ENCODE data around the gene PTPRD. TPM values are rescaled to one million over a fixed set of nuclear protein-coding genes. Genes with fewer than 3 reads are reported as not detected.
"Not testable (repeated sequence)": the region's sequence is repeated elsewhere in the genome, so short reads cannot be mapped to it uniquely, and the experiment has no call there.

The PTPRD gene
- polyA plus RNA-seq, 4 donors = 2.1 to 5.6 (median 3.9) TPM

DNA sequence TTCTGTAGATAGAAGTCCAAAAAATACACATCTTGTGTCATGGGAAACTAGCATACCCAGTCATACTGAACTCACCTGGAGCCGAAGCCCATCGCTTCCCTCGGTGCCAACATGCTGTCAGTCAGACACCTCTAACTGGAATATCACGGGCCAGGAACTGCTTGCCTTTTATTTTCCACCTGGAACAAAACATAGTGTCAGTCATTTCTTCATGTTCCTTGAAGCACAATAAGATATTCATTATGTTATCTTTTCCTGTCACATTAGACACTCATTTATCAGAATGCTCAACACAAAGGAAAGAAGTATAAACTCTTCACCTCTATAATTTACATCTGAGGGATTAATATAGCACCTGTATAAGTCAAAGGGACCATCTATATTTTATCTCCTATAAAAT, 674.4 kb downstream of the PTPRD start:
- Histone ChIP-seq H3K4me3 (ENCODE audit: low read depth in 1 of 3, low read length in 3 of 3) (no peak overlapping the region), H3K4me1 (ENCODE audit: control insufficient read depth in 3 of 3, insufficient read depth in 2 of 3, low read depth in 1 of 3, low read length in 2 of 3) (no peaks in the 10 kb centered on the region), H3K27me3 (ENCODE audit: control insufficient read depth in 3 of 3, insufficient read depth in 3 of 3, low read length in 3 of 3) (no peaks in the 10 kb centered on the region), H3K36me3 (ENCODE audit: control insufficient read depth in 3 of 3, insufficient read depth in 2 of 3, low read depth in 1 of 3, low read length in 3 of 3) (no peaks in the 10 kb centered on the region), H3K27ac (ENCODE audit: low read depth in 1 of 3, low read length in 2 of 3) (no peak overlapping the region), H3K9me3 (ENCODE audit: control insufficient read depth in 2 of 2, insufficient read depth in 1 of 2, low read depth in 1 of 2, low read length in 1 of 2) (no peaks in the 10 kb centered on the region)
- 91 to 95% (median 94%) methylated on average over 4 of the region's 4 CpGs for WGBS, 3 donors
- FAIRE-seq (no peak), DNase-seq (no peak)

DNA sequence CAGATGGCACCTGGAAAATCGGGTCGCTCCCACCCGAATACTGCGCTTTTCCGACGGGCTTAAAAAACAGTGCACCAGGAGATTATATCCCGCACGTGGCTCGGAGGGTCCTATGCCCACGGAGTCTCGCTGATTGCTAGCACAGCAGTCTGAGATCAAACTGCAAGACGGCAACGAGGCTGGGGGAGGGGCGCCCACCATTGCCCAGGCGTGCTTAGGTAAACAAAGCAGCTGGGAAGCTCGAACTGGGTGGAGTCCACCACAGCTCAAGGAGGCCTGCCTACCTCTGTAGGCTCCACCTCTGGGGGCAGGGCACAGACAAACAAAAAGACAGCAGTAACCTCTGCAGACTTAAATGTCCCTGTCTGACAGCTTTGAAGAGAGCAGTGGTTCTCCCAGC, 681.3 kb downstream of the PTPRD start:
- H3K36me3 ChIP-seq (ENCODE audit: control insufficient read depth in 3 of 3, insufficient read depth in 2 of 3, low read depth in 1 of 3, low read length in 3 of 3); H3K4me3 ChIP-seq (ENCODE audit: low read depth in 1 of 3, low read length in 3 of 3); H3K4me1 ChIP-seq (ENCODE audit: control insufficient read depth in 3 of 3, insufficient read depth in 2 of 3, low read depth in 1 of 3, low read length in 2 of 3); H3K27ac ChIP-seq (ENCODE audit: low read depth in 1 of 3, low read length in 2 of 3); FAIRE-seq; H3K27me3 ChIP-seq (ENCODE audit: control insufficient read depth in 3 of 3, insufficient read depth in 3 of 3, low read length in 3 of 3); DNase-seq; H3K9me3 ChIP-seq (ENCODE audit: control insufficient read depth in 2 of 2, insufficient read depth in 1 of 2, low read depth in 1 of 2, low read length in 1 of 2): not testable (repeated sequence)
- WGBS, 3 donors = 18 to 73% (median 67%) methylated on average over 13 to 16 of the region's 16 CpGs

DNA sequence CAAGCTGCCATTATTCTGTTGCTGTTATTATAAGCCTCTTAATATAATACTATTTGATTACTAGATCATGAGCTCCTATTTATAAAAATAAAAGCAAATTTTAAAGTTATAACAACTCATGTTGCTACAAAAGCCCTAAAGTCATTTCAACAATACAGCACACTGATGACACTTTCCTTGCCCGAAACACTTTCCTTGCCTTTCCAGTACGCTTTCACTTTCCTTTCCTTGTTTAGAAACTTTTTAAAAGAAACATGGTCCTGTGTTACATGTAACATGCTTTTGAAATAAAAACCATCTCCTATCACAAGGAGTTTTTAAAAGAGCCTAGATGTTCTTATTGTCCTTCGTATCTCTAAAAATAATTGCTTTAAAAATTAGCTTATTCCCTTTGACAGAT, 688.4 kb downstream of the PTPRD start:
- no peaks in the 10 kb centered on the region for H3K9me3 ChIP-seq (ENCODE audit: control insufficient read depth in 2 of 2, insufficient read depth in 1 of 2, low read depth in 1 of 2, low read length in 1 of 2)
- H3K4me1 ChIP-seq (ENCODE audit: control insufficient read depth in 3 of 3, insufficient read depth in 2 of 3, low read depth in 1 of 3, low read length in 2 of 3) = no peaks in the 10 kb centered on the region
- H3K27me3 ChIP-seq (ENCODE audit: control insufficient read depth in 3 of 3, insufficient read depth in 3 of 3, low read length in 3 of 3) = peaks cover 0 to under 1% (median 0%) of the 10 kb centered on the region in 3 donors
- H3K4me3 ChIP-seq (ENCODE audit: low read depth in 1 of 3, low read length in 3 of 3) = no peak overlapping the region
- no peak overlapping the region for H3K27ac ChIP-seq (ENCODE audit: low read depth in 1 of 3, low read length in 2 of 3)
- WGBS, 3 donors = 16 to 39% (median 28%) methylated on average over 3 of the region's 3 CpGs
- peak; percentile 91 for FAIRE-seq
- H3K36me3 ChIP-seq (ENCODE audit: control insufficient read depth in 3 of 3, insufficient read depth in 2 of 3, low read depth in 1 of 3, low read length in 3 of 3) = no peaks in the 10 kb centered on the region
- DNase-seq = peak; percentile 13 to 68

DNA sequence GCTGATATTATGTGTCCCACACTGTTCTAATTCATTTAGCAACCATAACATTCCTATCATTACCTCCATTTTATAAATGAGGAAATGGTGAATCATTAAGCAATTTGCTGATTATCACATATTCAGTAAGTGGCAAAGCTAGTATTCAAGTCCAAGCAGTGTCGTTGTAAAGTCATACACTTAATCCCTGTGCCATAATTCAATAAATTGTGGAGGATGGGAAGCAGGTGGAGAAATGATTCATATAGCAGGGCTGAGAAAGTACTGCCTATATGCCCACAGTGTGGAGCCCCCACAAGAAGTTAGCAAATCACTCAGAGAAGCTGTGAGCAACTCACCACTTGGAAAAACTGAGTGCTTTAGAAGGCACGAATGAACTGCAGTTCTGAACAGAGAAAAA, 691.0 kb downstream of the PTPRD start:
- H3K27ac ChIP-seq (ENCODE audit: low read depth in 1 of 3, low read length in 2 of 3) = peak overlapping the region in 1 of 3 donors; percentile 65

DNA sequence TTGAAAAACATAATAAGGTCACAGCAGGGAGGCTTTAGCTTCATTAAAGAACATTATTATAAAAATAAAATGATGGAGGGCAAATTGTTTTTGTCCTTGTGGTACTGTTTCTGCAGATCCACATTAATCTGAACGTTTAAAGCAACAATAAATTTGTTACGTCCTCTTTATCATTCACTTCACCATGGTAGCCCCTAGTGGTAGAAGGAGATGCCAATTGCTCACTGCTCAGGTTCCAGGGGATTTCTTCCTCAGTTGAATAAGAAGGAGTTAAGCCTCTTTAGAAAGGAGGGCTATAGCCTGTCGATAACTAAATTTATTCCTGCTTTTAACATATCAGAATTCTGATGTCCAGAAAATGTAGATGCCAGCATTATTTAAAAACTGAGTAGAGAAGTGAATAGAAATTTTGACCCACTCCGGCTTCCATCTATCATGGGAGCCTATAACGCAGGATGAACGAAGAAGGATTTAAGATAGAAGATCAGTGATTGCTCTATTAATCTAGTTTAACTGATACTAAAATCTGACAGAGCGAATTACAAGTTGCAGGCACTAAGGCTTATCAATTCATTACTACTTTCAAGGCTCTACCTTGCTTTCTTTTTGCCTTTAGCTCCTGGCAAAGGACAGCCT, 692.3 kb downstream of the PTPRD start:
- Histone ChIP-seq H3K4me3 (ENCODE audit: low read depth in 1 of 3, low read length in 3 of 3) (no peak overlapping the region), H3K9me3 (ENCODE audit: control insufficient read depth in 2 of 2, insufficient read depth in 1 of 2, low read depth in 1 of 2, low read length in 1 of 2) (no peaks in the 10 kb centered on the region), H3K4me1 (ENCODE audit: control insufficient read depth in 3 of 3, insufficient read depth in 2 of 3, low read depth in 1 of 3, low read length in 2 of 3) (no peaks in the 10 kb centered on the region), H3K27me3 (ENCODE audit: control insufficient read depth in 3 of 3, insufficient read depth in 3 of 3, low read length in 3 of 3) (peaks cover 0 to 3% (median 0%) of the 10 kb centered on the region in 3 donors), H3K36me3 (ENCODE audit: control insufficient read depth in 3 of 3, insufficient read depth in 2 of 3, low read depth in 1 of 3, low read length in 3 of 3) (no peaks in the 10 kb centered on the region), H3K27ac (ENCODE audit: low read depth in 1 of 3, low read length in 2 of 3) (no peak overlapping the region)
- no peak for FAIRE-seq
- WGBS, 3 donors = 43 to 60% (median 52%) methylated on average over 7 of the region's 7 CpGs
- no peak for DNase-seq

More for the DNA sequence above, 691.0 kb downstream of the PTPRD start:
- Histone ChIP-seq H3K4me3 (ENCODE audit: low read depth in 1 of 3, low read length in 3 of 3) (no peak overlapping the region), H3K4me1 (ENCODE audit: control insufficient read depth in 3 of 3, insufficient read depth in 2 of 3, low read depth in 1 of 3, low read length in 2 of 3) (no peaks in the 10 kb centered on the region), H3K9me3 (ENCODE audit: control insufficient read depth in 2 of 2, insufficient read depth in 1 of 2, low read depth in 1 of 2, low read length in 1 of 2) (no peaks in the 10 kb centered on the region), H3K36me3 (ENCODE audit: control insufficient read depth in 3 of 3, insufficient read depth in 2 of 3, low read depth in 1 of 3, low read length in 3 of 3) (no peaks in the 10 kb centered on the region), H3K27me3 (ENCODE audit: control insufficient read depth in 3 of 3, insufficient read depth in 3 of 3, low read length in 3 of 3) (peaks cover 0 to 3% (median 0%) of the 10 kb centered on the region in 3 donors)
- FAIRE-seq (peak; percentile 95), DNase-seq (peak in 1 of 2 donors; percentile 93)
- 17 to 53% (median 26%) methylated on average over 2 of the region's 2 CpGs for WGBS, 3 donors

DNA sequence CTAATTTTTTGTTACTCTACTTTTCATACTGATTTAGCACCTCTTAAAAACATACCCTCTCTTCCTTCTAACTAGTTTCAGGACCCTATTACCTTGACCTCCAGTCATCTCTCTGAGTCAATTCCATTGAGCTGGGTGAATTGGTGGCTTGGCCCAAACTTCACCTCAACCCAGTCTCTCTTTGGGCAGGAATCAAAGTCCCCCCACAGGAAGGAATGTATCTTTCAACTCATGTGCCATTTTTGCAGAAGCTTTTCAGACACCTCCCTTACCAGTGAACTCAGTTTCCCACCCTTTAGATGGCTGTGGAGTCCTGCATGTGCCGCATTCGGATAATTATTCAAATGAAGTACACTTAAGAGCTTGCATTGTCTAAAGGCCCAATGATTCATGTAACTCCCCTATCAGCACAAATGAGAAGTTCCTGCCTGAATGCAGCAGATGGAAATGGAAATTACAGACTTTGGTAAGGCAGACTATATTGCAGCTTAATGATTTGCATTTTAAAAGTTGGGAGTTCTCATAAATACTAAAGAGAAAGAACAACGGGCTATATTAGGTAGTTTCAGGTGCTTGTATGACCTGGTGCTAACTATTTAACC, 693.5 kb downstream of the PTPRD start:
- 82 to 89% (median 82%) methylated on average over 3 of the region's 3 CpGs for WGBS, 3 donors
- no peak overlapping the region for H3K4me3 ChIP-seq (ENCODE audit: low read depth in 1 of 3, low read length in 3 of 3)

DNA sequence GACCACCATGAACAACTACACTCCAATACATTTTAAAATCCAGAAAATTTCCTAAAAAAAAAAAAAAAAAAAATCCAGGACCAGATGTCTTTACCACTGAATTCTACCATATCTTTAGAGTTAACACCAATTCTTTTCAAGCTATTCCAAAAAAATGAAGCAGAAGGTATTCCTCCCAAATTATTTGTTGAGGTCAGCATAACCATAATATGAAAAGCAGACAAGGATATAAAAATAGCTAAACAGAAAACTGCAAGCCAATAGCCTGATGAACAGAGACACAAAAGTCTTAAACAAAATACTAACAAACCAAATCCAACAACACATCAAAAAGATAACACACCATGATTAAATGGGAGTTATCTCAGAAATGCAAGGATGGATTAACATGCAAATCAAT, 695.4 kb downstream of the PTPRD start:
- H3K9me3 ChIP-seq (ENCODE audit: control insufficient read depth in 2 of 2, insufficient read depth in 1 of 2, low read depth in 1 of 2, low read length in 1 of 2) = peaks cover 0 to 10% of the 10 kb centered on the region in 2 donors
- FAIRE-seq (no peak), DNase-seq (no peak)
- no peaks in the 10 kb centered on the region for H3K36me3 ChIP-seq (ENCODE audit: control insufficient read depth in 3 of 3, insufficient read depth in 2 of 3, low read depth in 1 of 3, low read length in 3 of 3)
- peaks cover 0 to 3% (median 0%) of the 10 kb centered on the region in 3 donors for H3K27me3 ChIP-seq (ENCODE audit: control insufficient read depth in 3 of 3, insufficient read depth in 3 of 3, low read length in 3 of 3)
- H3K4me1 ChIP-seq (ENCODE audit: control insufficient read depth in 3 of 3, insufficient read depth in 2 of 3, low read depth in 1 of 3, low read length in 2 of 3) = no peaks in the 10 kb centered on the region
- H3K27ac ChIP-seq (ENCODE audit: low read depth in 1 of 3, low read length in 2 of 3) = no peak overlapping the region
- H3K4me3 ChIP-seq (ENCODE audit: low read depth in 1 of 3, low read length in 3 of 3) = no peak overlapping the region

More for the DNA sequence above, 693.5 kb downstream of the PTPRD start:
- H3K36me3 ChIP-seq (ENCODE audit: control insufficient read depth in 3 of 3, insufficient read depth in 2 of 3, low read depth in 1 of 3, low read length in 3 of 3) = no peaks in the 10 kb centered on the region
- H3K9me3 ChIP-seq (ENCODE audit: control insufficient read depth in 2 of 2, insufficient read depth in 1 of 2, low read depth in 1 of 2, low read length in 1 of 2) = peaks cover 0 to 5% of the 10 kb centered on the region in 2 donors
- no peak overlapping the region for H3K27ac ChIP-seq (ENCODE audit: low read depth in 1 of 3, low read length in 2 of 3)
- H3K4me1 ChIP-seq (ENCODE audit: control insufficient read depth in 3 of 3, insufficient read depth in 2 of 3, low read depth in 1 of 3, low read length in 2 of 3) = no peaks in the 10 kb centered on the region
- H3K27me3 ChIP-seq (ENCODE audit: control insufficient read depth in 3 of 3, insufficient read depth in 3 of 3, low read length in 3 of 3) = peaks cover 0 to 3% (median 0%) of the 10 kb centered on the region in 3 donors
- FAIRE-seq (no peak), DNase-seq (no peak)

DNA sequence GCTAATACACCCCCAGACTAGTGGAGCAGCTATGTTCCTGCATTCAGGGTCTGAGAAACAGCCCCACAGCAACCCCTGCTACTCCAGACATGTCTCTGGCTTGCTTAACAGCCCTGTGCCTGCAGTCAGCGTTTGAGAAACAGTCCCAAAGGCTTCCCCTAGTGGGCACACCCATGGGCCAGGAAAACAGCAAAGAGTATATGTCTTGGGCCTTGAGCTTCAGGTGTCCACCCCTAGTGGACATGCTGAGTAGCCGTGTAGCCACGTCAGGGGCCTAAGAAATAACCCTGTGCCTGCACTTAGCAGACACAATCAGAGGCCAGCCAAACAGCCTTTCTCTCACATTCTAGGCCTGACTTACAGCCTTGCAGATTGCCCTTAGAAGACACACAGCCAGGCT, 698.6 kb downstream of the PTPRD start:
- Histone ChIP-seq H3K27me3 (ENCODE audit: control insufficient read depth in 3 of 3, insufficient read depth in 3 of 3, low read length in 3 of 3) (peaks cover 0 to under 1% (median 0%) of the 10 kb centered on the region in 3 donors), H3K4me1 (ENCODE audit: control insufficient read depth in 3 of 3, insufficient read depth in 2 of 3, low read depth in 1 of 3, low read length in 2 of 3) (no peaks in the 10 kb centered on the region), H3K9me3 (ENCODE audit: control insufficient read depth in 2 of 2, insufficient read depth in 1 of 2, low read depth in 1 of 2, low read length in 1 of 2) (peaks cover 0 to 10% of the 10 kb centered on the region in 2 donors), H3K27ac (ENCODE audit: low read depth in 1 of 3, low read length in 2 of 3) (no peak overlapping the region), H3K36me3 (ENCODE audit: control insufficient read depth in 3 of 3, insufficient read depth in 2 of 3, low read depth in 1 of 3, low read length in 3 of 3) (no peaks in the 10 kb centered on the region), H3K4me3 (ENCODE audit: low read depth in 1 of 3, low read length in 3 of 3) (no peak overlapping the region)
- DNase-seq (no peak), FAIRE-seq (no peak)
- 66 to 88% (median 85%) methylated on average over 3 of the region's 3 CpGs for WGBS, 3 donors
